B cell (primary cell): ENCODE data around the gene KRT23. TPM values are rescaled to one million over a fixed set of nuclear protein-coding genes. Genes with fewer than 3 reads are reported as not detected.
"Not testable (repeated sequence)": the region's sequence is repeated elsewhere in the genome, so short reads cannot be mapped to it uniquely, and the experiment has no call there.

Experiments
- ATAC-seq: fragments of 200-7000 bp; cut with Tn5 transposase; one replicate; pipeline ENCODE4 v1.10.0; 2021; ENCODE audit warnings: low read depth, mild to moderate bottlenecking, moderate number of reproducible peaks, moderate library complexity
- CTCF ChIA-PET: fragments of 350-600 bp; sonication (Branson Sonifier 250); formaldehyde crosslinking; loops from one replicate; lab custom pipeline; 2021; ENCODE audit warnings: antibody characterized with exemption, inconsistent platforms; lab: Charles Lee
- POLR2A ChIA-PET: fragments of 350-600 bp; sonication (Branson Sonifier 250); formaldehyde crosslinking; loops from one replicate; lab custom pipeline; 2021; ENCODE audit warnings: antibody characterized with exemption; lab: Charles Lee
- DNase-seq: peaks from one replicate; pipeline ENCODE4 v3.0.0; 2013
- H2AFZ ChIP-seq: 2 replicates; pipeline ENCODE4 v1.6.1; 2012; ENCODE audit warnings: mild to moderate bottlenecking, low read depth, low read length; ENCODE audit not compliant: insufficient read depth, poor library complexity, severe bottlenecking
- H3K27ac ChIP-seq, 2 donors: 1 replicate in 1 of 2; 2 replicates in 1 of 2; pipeline ENCODE4 v1.5.1; 2012 to 2013; ENCODE audit warnings: low read length in 2 of 2, mild to moderate bottlenecking in 2 of 2, moderate library complexity in 1 of 2
- H3K27me3 ChIP-seq, 4 experiments: fragments of 200-600 bp in 1 of 4; sonication (generic) in 1 of 4; replicated peaks in 1 of 4; 1 replicate in 2 of 4; 2 replicates in 2 of 4; pipeline versions ENCODE4 v1.6.1 to v1.7.0; 2013 to 2016; ENCODE audit warnings: low read length in 3 of 4, mild to moderate bottlenecking in 2 of 4, mixed read lengths in 1 of 4, moderate library complexity in 1 of 4; ENCODE audit not compliant: insufficient read depth in 4 of 4, control insufficient read depth in 3 of 4; ENCODE audit errors: control extremely low read depth in 1 of 4
- H3K36me3 ChIP-seq, 2 experiments: replicated peaks in 1 of 2; 1 replicate in 1 of 2; 2 replicates in 1 of 2; pipeline versions ENCODE4 v1.6.1 to v1.7.1; 2013; ENCODE audit warnings: low read length in 1 of 2; ENCODE audit not compliant: insufficient read depth in 2 of 2, control insufficient read depth in 1 of 2; ENCODE audit errors: control extremely low read depth in 1 of 2, extremely low read depth in 1 of 2
- H3K4me1 ChIP-seq, 2 donors: fragments of 200-600 bp in 1 of 2; sonication (generic) in 1 of 2; 1 replicate in 1 of 2; 2 replicates in 1 of 2; pipeline versions ENCODE4 v1.5.1 to v1.6.1; 2013 to 2017; ENCODE audit warnings: low read length in 2 of 2; ENCODE audit not compliant: control insufficient read depth in 2 of 2, insufficient read depth in 2 of 2
- H3K4me2 ChIP-seq: replicated peaks from 2 replicates; pipeline ENCODE3; 2012; ENCODE audit warnings: mild to moderate bottlenecking, low read depth, low read length; ENCODE audit not compliant: poor library complexity, severe bottlenecking
- H3K4me3 ChIP-seq, 5 experiments: fragments of 200-600 bp in 1 of 5; sonication (generic) in 1 of 5; 1 replicate in 3 of 5; 2 replicates in 2 of 5; pipeline versions ENCODE4 v1.5.1 to v1.7.0; 2011 to 2016; ENCODE audit warnings: low read length in 4 of 5, mild to moderate bottlenecking in 4 of 5, low read depth in 2 of 5, control low read depth in 1 of 5, moderate library complexity in 1 of 5; ENCODE audit not compliant: insufficient read depth in 1 of 5; ENCODE audit errors: control extremely low read depth in 1 of 5, extremely low read depth in 1 of 5
- H3K79me2 ChIP-seq: fragments of 200-600 bp; sonication (generic); one replicate; pipeline ENCODE4 v1.6.0; 2016; ENCODE audit warnings: low read length; ENCODE audit not compliant: control insufficient read depth, insufficient read depth
- H3K9ac ChIP-seq: fragments of 200-600 bp; sonication (generic); 2 replicates; pipeline ENCODE4 v1.6.1; 2017; ENCODE audit warnings: mild to moderate bottlenecking, low read length, moderate library complexity
- H3K9me3 ChIP-seq, 3 donors: one replicate each; pipeline versions ENCODE4 v1.6.1 to v1.7.1; 2013; ENCODE audit warnings: low read length in 2 of 3; ENCODE audit not compliant: control insufficient read depth in 2 of 3, insufficient read depth in 1 of 3; ENCODE audit errors: control extremely low read depth in 1 of 3
- H4K20me1 ChIP-seq: 2 replicates; pipeline ENCODE4 v1.6.0; 2012; ENCODE audit warnings: mild to moderate bottlenecking, low read length; ENCODE audit not compliant: insufficient read depth, control insufficient read depth, poor library complexity, severe bottlenecking
- H3K27ac Mint-ChIP-seq: one replicate; pipeline ENCODE4 v1.8.0; 2021; ENCODE audit warnings: mixed read lengths
- H3K27me3 Mint-ChIP-seq: one replicate; pipeline ENCODE4 v1.8.0; 2021; ENCODE audit warnings: mixed read lengths
- H3K4me1 Mint-ChIP-seq: one replicate; pipeline ENCODE4 v1.8.0; 2021; ENCODE audit warnings: mixed read lengths
- H3K4me3 Mint-ChIP-seq: one replicate; pipeline ENCODE4 v1.8.0; 2021; ENCODE audit warnings: mixed read lengths
- H3K9me3 Mint-ChIP-seq: one replicate; pipeline ENCODE4 v1.8.0; 2022; ENCODE audit warnings: mixed read lengths; ENCODE audit not compliant: insufficient read depth
- EZH2 ChIP-seq: IDR thresholded peaks from 2 replicates; pipeline ENCODE4 v1.6.1; 2012; ENCODE audit warnings: borderline replicate concordance, low read depth, mild to moderate bottlenecking, moderate library complexity, low read length; ENCODE audit not compliant: insufficient read depth, poor library complexity, severe bottlenecking
- WGBS: methylation state at CpG from one replicate; pipeline ENCODE4 v1.1.5; 2013; ENCODE audit warnings: missing lambda C conversion rate; ENCODE audit not compliant: insufficient coverage; 5-methylcytosine and 5-hydroxymethylcytosine counted together
- intact Hi-C: fragments of 100-400 bp; cut with micrococcal nuclease; formaldehyde crosslinking; loops from one replicate; pipeline ENCODE4 v1.10.0; 2022
- polyA plus RNA-seq: library from polyadenylated mRNA; depleted of rRNA; stranded (reverse); fragments of >200 nt; gene quantifications from 2 replicates; pipeline ENCODE4 v1.2.3, GENCODE V29; 2012
- total RNA-seq, 2 donors: library from RNA; stranded (reverse); fragments of 120-200 nt in 1 of 2; gene quantifications; 1 replicate in 1 of 2; 2 replicates in 1 of 2; pipeline versions ENCODE4 v1.2.3 to v1.2.4, GENCODE V29; 2013 to 2022
- TF ChIP-seq, protein P1 (sequence below): fragments of 200-600 bp; IDR thresholded peaks from one replicate; pipeline ENCODE4 v1.8.0; 2022; ENCODE audit warnings: antibody characterized with exemption, mild to moderate bottlenecking

Gene KRT23
- total and polyA plus RNA-seq, 2 donors (not counting 1 experiment from before 2014, with no cell fraction given): 0.06 TPM; not detected in 1

DNA sequence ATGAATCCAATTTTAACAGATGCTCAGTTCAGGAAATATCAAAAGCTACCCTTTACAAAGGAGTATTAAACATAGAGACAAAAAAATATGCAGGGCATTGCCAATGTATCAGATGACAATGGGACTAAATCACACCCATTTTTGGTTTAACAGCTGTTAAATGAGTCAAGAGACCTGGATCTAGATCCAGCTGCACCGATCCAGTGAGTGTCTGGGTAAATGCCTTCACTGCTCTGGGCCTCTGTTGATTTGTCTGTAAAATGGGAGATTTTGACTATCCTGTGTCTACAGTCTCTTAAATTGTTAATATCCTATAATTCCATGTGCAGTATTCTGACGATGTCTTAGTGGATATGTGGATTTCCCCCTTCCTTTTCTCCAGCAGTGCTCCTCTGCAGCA is 16.4 kb downstream of the KRT23 start:
- Mint-ChIP-seq H3K9me3 (no peaks in the 10 kb centered on the region), H3K27me3 (peaks cover 34% of the 10 kb centered on the region), H3K4me3 (no peak overlapping the region), H3K27ac (no peak overlapping the region), H3K4me1 (no peaks in the 10 kb centered on the region)
- H3K36me3 ChIP-seq: no peaks in the 10 kb centered on the region
- no peaks in the 10 kb centered on the region for H3K79me2 ChIP-seq
- no peaks in the 10 kb centered on the region for H3K9me3 ChIP-seq
- no peaks in the 10 kb centered on the region for H4K20me1 ChIP-seq
- H3K9ac ChIP-seq: no peak overlapping the region
- intact Hi-C loops: no loop called here
- H3K4me2 ChIP-seq: no peak overlapping the region
- WGBS: no CpG with 5 or more reads among the region's 2 CpGs
- TF ChIP-seq, protein P1, sequence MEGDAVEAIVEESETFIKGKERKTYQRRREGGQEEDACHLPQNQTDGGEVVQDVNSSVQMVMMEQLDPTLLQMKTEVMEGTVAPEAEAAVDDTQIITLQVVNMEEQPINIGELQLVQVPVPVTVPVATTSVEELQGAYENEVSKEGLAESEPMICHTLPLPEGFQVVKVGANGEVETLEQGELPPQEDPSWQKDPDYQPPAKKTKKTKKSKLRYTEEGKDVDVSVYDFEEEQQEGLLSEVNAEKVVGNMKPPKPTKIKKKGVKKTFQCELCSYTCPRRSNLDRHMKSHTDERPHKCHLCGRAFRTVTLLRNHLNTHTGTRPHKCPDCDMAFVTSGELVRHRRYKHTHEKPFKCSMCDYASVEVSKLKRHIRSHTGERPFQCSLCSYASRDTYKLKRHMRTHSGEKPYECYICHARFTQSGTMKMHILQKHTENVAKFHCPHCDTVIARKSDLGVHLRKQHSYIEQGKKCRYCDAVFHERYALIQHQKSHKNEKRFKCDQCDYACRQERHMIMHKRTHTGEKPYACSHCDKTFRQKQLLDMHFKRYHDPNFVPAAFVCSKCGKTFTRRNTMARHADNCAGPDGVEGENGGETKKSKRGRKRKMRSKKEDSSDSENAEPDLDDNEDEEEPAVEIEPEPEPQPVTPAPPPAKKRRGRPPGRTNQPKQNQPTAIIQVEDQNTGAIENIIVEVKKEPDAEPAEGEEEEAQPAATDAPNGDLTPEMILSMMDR: no peak
- no peak for TF ChIP-seq EZH2
- H2AFZ ChIP-seq: no peak overlapping the region
- no peaks in the 10 kb centered on the region for H3K4me1 ChIP-seq
- ChIA-PET POLR2A (no interaction called here), CTCF (no interaction called here)
- no peak overlapping the region for H3K27ac ChIP-seq
- H3K4me3 ChIP-seq: no peak overlapping the region
- DNase-seq (no peak), ATAC-seq (no peak)
- H3K27me3 ChIP-seq: no peaks in the 10 kb centered on the region

DNA sequence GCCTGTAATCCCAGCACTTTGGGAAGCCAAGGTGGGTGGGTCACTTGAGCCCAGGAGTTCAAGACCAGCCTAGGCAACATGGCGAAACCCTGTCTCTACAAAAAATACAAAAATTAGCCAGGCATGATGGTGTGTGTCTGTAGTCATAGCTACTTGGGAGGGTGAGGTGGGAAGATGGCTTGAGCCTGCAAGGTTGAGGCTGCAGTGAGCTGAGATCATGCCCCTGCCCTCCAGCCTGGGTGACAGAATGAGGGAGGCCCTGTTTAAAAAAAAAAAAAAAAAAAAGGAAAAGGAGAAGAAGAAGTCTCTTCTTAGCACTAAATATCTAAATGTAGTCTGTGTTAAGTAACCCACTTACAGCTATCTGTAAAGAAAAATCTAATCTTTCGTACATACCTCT is 20.3 kb downstream of the KRT23 start:
- ATAC-seq, H3K79me2 ChIP-seq, H3K27ac Mint-ChIP-seq, H2AFZ ChIP-seq, H3K9me3 ChIP-seq, H4K20me1 ChIP-seq, H3K9ac ChIP-seq, H3K4me3 Mint-ChIP-seq, H3K36me3 ChIP-seq, H3K4me1 Mint-ChIP-seq, H3K4me2 ChIP-seq, H3K27ac ChIP-seq, intact Hi-C loops, DNase-seq, H3K27me3 ChIP-seq, H3K4me1 ChIP-seq, POLR2A ChIA-PET, H3K4me3 ChIP-seq, H3K9me3 Mint-ChIP-seq: not testable (repeated sequence)
- CTCF ChIA-PET: interaction anchor here (1.1 kb wide), 2 partner anchors 731 to 746 kb away, joined by 4 to 5 read pairs; no protein-coding TSS in a partner anchor
- H3K27me3 Mint-ChIP-seq: peaks cover 18% of the 10 kb centered on the region
- WGBS: no CpG with 5 or more reads among the region's 2 CpGs
